Choroid plexus epithelial cell (primary cell): Measurements from ENCODE around the gene SNX27.
"Not testable (repeated sequence)": the region's sequence is repeated elsewhere in the genome, so short reads cannot be mapped to it uniquely, and the experiment has no call there.

ENCODE experiments used
- DNase-seq: peaks from one replicate; pipeline ENCODE4 v3.0.0-alpha.2; 2010; ENCODE audit warnings: low read depth
- H3K4me3 ChIP-seq: 2 replicates; pipeline ENCODE4 v1.5.1; 2011; ENCODE audit warnings: low read depth, mild to moderate bottlenecking, control low read depth, low read length, moderate library complexity
- TF ChIP-seq, protein P1 (sequence below): conservative IDR thresholded peaks from 2 replicates; pipeline ENCODE4 v1.5.1; 2011; ENCODE audit warnings: low read depth, mild to moderate bottlenecking, control low read depth, inconsistent platforms, low read length, moderate library complexity

SNX27 gene

GRCh38 chr1:151668090-151668489 is 56.2 kb downstream of the SNX27 start:
- TF ChIP-seq, protein P1, sequence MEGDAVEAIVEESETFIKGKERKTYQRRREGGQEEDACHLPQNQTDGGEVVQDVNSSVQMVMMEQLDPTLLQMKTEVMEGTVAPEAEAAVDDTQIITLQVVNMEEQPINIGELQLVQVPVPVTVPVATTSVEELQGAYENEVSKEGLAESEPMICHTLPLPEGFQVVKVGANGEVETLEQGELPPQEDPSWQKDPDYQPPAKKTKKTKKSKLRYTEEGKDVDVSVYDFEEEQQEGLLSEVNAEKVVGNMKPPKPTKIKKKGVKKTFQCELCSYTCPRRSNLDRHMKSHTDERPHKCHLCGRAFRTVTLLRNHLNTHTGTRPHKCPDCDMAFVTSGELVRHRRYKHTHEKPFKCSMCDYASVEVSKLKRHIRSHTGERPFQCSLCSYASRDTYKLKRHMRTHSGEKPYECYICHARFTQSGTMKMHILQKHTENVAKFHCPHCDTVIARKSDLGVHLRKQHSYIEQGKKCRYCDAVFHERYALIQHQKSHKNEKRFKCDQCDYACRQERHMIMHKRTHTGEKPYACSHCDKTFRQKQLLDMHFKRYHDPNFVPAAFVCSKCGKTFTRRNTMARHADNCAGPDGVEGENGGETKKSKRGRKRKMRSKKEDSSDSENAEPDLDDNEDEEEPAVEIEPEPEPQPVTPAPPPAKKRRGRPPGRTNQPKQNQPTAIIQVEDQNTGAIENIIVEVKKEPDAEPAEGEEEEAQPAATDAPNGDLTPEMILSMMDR = no peak
- DNase-seq = no peak
- no peak overlapping the region for H3K4me3 ChIP-seq

DNA sequence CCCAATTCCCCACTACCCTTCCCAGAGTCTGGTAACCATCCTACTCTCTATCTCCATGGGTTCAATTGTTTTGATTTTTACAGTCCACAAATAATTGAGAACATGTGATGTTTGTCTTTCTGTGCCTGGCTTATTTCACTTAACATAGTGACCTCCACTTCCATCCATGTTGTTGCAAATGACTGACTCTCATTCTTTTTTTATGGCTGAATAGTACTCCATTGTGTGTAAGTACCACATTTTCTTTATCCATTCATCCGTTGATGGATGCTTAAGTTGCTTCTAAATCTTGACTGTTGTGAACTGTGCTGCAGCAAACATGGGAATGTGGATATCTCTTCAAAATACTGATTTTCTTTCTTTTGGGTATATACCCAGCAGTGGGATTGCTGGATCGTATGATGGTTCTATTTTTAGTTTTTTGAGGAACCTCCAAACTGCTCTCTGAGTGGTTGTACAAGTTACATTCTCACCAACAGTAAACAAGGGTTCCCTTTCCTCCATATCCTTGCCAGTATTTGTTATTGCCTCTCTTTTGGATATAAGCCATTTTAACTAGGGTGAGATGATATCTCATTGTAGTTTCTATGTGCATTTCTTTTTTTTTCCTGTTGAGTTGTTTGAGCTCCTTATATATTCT is 58.3 kb downstream of the SNX27 start:
- H3K4me3 ChIP-seq, DNase-seq: not testable (repeated sequence)

DNA sequence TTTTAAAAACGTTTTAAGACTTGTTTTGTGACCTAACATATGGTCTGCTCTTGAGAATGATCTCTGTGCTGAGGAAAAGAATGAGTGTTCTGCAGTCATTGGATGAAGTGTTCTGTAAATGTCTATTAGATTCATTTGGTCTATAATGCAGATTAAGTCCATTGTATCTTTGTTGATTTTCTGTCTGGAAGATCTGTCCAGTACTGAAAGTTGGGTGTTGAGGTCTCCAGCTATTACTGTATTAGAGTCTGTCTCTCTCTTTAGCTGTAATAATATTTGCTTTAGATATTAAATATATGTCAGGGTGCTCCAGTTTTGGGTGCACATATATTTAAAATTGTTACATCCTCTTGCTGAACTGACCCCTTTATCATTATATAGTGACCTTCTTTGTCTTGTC is 61.6 kb downstream of the SNX27 start:
- no peak overlapping the region for H3K4me3 ChIP-seq
- TF ChIP-seq, protein P1 = no peak
- DNase-seq = no peak

- DNase-seq = peak; percentile 43
- no peak overlapping the region for H3K4me3 ChIP-seq
- TF ChIP-seq, protein P1 = no peak
Measured at GRCh38 chr1:151680391-151680790, 68.5 kb downstream of the SNX27 start.

- TF ChIP-seq, protein P1 = no peak
- no peak overlapping the region for H3K4me3 ChIP-seq
- peak; percentile 92 for DNase-seq
Measured at GRCh38 chr1:151680826-151681225, 69.0 kb downstream of the SNX27 start.

- TF ChIP-seq, protein P1 = no peak
- peak; percentile 39 for DNase-seq
- H3K4me3 ChIP-seq = no peak overlapping the region
Measured at GRCh38 chr1:151681923-151682322, 70.1 kb downstream of the SNX27 start.

DNA sequence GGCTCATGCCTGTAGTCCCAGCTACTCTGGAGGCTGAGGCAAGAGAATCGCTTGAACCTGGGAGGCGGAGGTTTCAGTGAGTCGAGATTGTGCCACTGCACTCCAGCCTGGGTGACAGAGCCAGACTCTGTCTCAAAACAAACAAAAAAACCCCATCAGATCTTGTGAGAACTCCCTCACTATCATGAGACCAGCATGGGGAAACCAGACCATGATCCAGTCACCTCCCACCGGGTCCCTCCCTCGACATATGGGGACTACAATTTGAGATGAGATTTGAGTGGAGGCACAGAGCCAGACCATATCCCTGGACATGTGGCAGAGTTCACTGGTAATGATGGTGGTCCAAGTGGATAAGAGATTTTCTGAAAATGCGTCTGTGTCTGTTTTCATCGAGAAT is 71.1 kb downstream of the SNX27 start:
- H3K4me3 ChIP-seq, DNase-seq: not testable (repeated sequence)

- no peak for DNase-seq
- TF ChIP-seq, protein P1 = no peak
- no peak overlapping the region for H3K4me3 ChIP-seq
Measured at GRCh38 chr1:151684128-151684527, 72.3 kb downstream of the SNX27 start.
